ELR (cell line): ENCODE measurements around the gene CLMP.
"Not testable (repeated sequence)": the region's sequence is repeated elsewhere in the genome, so short reads cannot be mapped to it uniquely, and the experiment has no call there.

Experiments used
- DNase-seq: peaks from one replicate; pipeline ENCODE4 v3.0.0-alpha.2; 2015; ENCODE audit warnings: low read depth

The CLMP gene

DNA sequence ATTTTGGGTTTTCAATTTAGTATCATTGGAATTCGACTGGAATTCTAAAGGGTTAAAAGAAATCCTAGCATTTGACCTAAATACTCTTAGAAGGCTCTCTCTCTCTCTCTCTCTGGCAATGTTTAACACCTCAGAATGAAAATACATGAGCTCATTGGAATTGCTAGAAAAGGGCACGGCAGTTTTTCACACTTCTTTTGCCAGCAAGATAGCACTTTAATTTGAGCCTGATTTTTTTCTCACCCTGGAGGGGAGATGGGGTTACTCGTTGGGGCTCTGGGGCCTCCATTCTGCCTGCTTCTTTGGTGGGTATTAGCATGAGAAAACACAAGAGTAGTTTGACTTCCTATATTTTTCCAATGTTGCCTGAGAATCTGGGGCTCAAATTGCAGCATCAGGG is 22.8 kb upstream of the CLMP start:
- no peak for DNase-seq

GRCh38 chr11:123216249-123216648 is 21.2 kb upstream of the CLMP start:
- DNase-seq, result no peak

GRCh38 chr11:123214940-123215339 is 19.9 kb upstream of the CLMP start:
- DNase-seq, result no peak

DNA sequence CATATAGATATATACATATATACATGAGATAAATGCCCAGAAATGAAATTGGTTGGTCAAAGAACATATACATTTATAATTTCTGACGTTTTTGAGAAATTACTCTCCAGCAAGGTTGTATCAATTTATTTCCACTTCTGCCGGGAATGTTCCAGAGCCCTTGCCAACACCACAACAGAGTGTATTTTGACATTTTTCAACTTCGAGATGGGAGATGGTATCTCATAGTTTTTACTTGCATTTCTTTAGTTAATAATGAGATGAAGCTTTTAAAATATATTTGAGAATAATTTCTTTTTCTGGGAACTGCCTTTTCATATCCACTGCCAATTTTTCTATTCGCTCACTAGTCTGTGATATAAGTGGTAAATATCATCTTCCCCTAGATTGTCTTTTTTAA is 19.3 kb upstream of the CLMP start:
- no peak for DNase-seq

DNA sequence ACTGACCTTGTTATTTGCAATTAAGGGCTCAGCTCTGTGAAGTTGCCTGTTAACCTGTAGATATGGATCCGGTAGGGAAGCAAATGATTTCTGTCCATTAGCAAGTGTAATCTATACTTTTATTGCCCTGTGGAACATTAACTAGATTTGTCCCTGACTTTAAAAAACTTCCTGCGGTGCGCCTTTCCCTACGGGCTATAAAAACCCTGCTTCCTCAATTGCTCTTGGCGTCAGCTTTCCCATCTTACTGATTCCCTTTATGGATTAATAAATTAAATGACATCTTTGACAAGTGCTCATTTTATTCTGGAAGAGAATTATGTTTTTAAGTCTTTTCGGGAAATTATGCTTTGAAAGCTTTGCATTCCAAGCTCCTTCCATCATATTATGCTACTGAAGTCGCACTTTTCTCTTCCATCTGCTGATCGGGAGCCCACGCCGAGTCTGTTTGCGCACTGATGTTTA is 18.3 kb upstream of the CLMP start:
- no peak for DNase-seq

DNA sequence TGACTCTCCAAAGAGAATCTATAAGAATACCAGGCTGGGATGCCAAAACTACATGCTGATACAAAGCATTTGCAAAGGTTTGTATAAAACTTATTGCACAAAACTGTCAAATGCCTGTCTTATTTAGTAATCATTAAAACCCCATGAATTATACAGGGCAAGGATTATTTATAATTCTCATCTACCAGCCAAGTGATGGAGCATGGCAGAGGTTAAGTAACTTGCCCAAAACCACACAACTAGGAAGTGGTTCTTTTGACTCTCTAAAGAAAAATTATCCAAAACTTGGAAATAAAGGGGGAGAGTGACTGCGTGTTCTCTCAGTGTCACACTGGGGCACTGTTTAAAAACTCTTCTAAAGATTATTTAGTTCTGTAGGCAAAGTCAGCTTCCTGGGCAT is 17.4 kb upstream of the CLMP start:
- no peak for DNase-seq

DNA sequence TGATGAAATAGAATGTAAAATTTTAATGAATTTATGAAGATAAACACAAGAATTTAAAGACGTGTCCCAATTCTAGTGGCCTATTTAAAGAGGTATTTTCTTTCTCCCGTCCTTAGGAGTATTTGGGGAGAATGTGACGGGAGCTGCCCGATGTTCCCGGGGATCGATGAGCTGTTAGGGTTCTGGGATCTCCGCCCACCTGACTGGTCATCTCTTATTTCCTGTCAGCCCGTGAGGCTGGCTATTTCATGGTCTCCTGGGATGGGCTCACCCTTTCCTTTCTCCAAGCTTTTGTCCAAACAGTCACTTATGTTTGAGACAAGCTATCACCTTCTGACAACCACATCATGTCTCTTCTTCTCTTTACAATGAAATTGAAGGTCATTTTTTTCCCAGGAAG is 16.9 kb upstream of the CLMP start:
- DNase-seq, result peak; percentile 67

GRCh38 chr11:123211149-123211852 is 16.3 kb upstream of the CLMP start:
- DNase-seq, result no peak

DNA sequence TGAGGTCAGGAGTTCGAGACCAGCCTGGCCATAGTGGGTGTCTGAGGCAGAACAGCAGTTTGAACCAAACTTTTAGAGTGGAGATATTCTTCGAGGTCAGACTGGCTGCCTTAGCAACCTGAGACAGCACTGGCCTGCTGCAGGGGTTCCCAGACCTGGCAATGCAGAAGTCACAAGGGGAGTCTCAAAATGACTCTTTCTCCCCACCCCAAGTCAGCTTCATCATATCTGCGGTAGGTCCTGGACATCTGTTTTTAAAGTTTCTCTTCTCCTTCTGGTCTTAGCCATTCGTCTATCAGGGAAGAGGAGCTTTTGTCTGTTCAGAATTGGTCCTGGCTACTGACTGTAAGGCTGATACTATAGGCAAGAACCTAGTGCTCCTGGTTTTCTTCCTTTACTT is 14.5 kb upstream of the CLMP start:
- DNase-seq, result no peak

DNA sequence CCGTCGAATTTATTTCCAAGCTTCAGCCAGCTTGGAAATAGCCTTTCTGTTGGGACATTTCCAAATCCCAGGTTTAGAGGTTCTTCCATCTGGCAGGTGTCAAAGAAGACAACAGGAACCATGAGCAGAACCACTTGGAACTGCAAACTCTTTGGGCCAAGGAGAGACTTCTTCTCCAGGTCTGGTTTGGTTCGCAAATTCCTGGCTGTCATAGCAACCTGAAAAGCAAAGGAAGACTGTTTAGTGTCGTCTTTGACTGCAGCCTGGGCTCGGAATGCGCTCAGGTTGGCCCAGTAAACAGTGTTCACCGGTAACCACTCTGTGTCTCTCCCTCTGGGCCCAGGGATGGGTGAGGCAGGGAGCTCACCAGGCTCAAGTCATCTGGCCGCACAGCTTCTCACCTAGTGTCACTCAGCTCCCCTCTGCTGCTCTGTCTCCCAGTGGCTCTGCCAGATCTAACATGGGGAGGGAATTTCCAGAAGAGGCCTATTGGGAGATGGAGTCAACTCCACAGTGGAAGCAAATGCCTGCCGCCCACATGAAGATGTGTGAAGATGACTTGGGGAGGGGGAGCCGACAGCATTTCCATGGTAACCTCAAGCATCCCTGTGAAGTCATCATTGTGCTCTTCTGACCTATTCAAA is 11.9 kb upstream of the CLMP start:
- no peak for DNase-seq

GRCh38 chr11:123206055-123206454 is 11.0 kb upstream of the CLMP start:
- DNase-seq, result not testable (repeated sequence)

DNA sequence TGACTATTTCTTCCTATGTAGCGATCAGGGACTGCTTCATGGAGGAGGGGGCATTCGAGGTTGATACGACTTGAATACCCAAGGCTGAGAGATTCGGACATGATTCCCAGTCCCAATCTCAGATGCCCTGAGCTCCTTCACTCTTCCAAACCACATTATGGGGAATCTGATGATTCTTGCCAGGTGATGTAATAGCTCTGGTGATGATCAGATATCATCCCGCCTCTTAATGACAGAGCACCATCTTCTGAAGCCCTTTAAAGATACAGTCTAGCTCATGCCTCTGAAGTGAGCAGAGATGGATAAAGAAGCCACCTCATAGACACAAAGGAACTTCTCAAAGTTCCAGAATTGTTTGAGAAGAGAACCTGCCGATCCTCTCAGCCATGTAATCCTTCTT is 8.9 kb upstream of the CLMP start:
- no peak for DNase-seq

DNA sequence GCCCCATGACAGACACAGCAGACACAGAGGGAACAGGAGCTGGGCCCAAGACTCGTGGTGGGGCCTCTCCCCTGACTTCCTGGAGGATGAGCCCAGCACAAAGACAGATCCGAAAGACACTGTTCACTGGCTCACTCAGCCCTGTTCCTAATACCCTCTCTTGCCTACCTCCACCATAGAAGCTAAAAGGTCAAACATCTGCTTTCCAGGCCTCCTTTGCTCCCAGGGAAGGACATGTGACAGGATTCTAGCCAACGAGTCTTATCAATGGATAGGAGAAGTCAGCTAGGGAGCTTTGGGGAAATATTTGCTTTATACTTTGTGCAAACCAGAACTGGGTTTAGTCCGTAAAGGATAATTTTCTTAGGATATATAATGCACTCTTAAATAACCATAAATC is 8.4 kb upstream of the CLMP start:
- no peak for DNase-seq

- DNase-seq, result no peak
Measured at GRCh38 chr11:123202155-123203151, 7.4 kb upstream of the CLMP start.

- DNase-seq, result no peak
Measured at GRCh38 chr11:123200264-123200663, 5.2 kb upstream of the CLMP start.

GRCh38 chr11:123197711-123198110 is 2.7 kb upstream of the CLMP start:
- peak; percentile 92 for DNase-seq

- no peak for DNase-seq
Measured at GRCh38 chr11:123196060-123196714, 1.1 kb upstream of the CLMP start.

- DNase-seq, result peak; percentile 70
Measured at GRCh38 chr11:123194337-123195187, 486 bp downstream of the CLMP start.

GRCh38 chr11:123193742-123194141 is 1.3 kb downstream of the CLMP start:
- DNase-seq, result peak; percentile 43

- DNase-seq, result no peak
Measured at GRCh38 chr11:123191939-123192338, 3.1 kb downstream of the CLMP start.

DNA sequence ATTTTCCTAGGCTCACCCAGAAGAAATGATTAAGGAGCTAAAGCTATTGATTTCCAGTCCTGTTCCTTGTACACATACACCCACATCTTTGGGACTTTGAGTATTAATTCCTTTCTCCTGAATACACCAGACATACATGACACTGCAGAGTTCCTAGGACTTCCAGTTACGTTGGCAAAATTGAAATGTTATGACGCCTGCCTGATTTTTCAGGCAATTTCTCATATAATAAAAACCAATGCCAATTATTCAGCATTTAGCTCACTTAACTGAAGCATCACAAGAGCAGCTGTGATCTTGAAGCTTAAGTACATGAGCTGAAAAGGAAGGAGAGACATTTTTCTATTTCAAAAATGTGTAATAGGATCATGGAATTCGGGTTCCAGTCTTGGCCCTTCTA is 4.5 kb downstream of the CLMP start:
- DNase-seq, result no peak
